ENCODE results near the gene MXD4.

Gene MXD4

DNA sequence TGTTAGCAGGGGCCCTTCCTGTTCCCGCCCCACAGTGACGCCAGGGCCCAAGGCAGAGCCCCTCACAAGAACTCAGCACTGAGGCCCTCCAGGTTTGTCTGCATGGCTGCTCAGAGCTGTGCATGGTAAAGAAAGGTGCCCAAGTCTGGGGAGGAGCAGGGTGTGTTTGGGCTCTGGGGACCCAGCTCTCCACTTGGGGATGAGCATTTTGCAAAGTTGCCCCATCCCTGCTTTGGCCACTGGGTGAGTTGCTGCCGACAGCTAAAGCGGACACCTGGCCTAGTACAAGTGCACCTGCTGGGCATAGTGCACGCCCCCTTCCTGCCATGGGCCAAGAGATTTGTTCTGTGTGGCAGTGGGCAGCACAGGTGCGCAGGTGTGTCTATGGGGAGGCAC lies 2.0 kb upstream of the MXD4 start:
- no peak for DNase-seq (ENCODE audit: low read depth in 4 of 4, low spot score in 1 of 4)

DNA sequence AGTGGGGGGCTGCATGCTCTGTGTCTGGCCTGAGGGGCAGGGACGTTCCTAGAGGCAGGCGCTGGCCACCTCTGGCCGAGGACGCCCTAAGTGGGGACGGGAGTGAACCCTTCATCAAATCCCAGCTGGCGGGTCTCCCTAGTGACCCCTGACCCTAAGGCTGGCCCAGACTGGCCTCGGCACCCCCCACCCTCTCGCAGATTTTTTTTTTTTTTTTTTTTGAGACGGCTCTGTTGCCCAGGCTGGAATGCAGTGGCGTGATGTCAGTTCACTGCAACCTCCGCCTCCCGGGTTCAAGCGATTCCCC lies 988 bp upstream of the MXD4 start:
- DNase-seq (ENCODE audit: low read depth in 4 of 4, low spot score in 1 of 4) = no peak

DNA sequence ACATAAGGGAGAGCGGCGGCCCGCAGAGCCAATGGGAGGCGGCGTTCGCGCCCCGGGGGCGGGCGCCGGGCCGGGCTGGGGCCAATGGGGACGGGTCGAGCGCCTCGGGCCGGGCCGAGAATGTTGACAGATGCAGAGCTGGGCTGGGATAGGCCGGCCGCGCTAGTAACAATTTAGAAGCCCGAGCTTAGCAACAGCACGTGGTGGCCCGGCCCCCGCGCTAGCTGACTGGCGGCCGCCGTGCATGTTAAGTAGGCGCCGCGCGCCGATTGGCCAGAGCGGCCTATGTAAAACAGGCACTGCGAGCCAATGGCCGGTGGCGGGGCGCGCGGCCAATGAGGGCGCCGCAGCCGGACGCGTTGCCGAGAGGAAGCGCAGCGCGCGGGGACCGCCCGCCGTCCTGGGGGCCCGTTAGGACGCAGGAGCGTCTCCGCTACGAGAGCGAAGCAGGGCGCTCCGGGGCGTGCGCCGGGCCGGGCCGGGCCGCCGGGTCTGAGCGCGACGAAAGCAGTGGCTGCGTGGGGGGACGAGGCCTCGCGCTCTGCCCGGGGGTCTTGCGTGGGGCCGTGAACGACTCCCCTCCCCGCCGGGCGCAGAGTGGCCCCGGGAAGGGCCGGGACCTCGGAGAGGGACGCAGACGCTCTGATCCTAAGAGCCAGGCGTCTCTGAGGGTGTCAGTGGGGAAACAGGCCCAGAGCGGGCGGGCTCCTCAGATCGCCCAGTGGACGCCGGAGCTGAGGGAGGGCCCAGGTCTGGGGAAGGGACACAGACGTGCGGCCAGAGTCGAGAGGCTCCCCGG lies 435 bp upstream of the MXD4 start:
- DNase-seq (ENCODE audit: low read depth in 4 of 4, low spot score in 1 of 4) = peak; percentile 91 to 97 (median 93)

DNA sequence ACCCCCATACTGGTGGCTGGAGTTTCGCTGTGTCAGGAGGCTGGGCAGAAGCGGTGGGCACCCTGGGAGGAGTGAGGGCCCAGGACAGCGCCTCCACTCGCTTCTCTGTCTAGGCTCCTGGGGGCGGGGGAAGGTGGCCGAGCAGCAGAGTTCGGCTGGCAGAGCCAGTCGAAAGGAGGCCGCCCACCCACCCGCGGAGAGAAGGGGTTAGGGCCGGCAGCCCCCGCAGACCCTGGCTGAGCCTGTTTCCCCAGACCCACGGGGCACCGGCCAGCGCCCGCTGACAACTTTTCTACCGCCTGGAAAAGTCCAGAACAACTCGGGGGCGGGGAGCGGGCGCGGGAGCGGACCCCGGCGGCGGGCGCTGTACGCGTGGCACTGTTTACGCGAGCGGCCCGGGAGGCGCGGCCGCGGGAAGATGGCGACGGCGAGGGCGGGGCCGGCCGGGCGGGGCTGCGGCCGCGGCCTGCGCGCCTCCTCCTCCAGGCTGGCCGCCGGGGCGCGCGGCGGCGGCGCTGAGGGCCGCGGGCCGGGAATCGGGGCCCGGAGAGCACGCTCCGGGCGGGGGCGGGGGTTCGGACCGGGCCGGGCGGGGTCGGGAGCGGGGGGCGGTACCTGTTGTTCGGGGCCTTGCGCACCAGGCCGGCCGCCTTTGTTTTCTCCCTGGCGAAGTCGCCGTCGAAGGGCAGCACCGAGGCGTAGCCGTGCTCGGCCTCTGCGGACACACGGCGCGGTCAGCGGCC lies 628 bp downstream of the MXD4 start:
- peak in 3 of 4 experiments; percentile 19 to 30 (median 21) for DNase-seq (ENCODE audit: low read depth in 4 of 4, low spot score in 1 of 4)

DNA sequence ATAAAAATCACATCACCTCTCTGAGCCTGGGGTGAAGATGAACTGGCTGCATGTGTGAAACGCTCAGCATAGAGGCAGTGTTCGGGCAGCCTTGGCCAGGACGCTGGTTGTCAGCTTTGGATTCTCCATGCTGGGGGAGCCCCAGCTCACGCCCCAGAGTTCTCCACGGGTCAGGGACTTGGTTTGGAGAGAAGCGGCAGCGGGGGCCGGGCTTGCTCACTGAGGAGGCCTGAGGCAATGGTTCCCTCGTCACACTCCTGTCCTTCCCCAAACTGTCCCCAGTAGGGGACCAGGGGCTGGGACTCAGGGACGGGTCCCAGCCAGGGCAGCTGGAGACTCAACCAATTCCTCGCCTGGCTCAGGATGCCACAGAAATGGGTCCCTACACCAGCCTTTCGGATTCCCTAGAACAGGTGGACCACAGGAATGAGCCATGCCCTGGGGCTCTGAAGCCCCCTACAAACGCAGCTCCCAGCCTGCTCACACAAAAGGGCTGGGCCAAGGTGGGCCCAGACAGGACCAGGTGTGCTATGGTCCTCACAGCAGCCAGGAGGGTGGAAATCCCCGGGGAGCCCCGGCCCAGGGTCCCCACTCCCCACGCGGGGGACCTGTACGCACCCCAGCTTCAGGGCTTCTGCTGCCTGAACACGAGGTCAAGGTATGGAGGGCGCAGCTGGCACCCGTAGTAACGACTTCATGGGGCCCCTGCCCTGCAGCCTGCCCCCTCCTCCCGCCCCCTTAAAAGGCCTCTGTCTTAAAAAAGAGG lies 1.4 kb downstream of the MXD4 start:
- DNase-seq (ENCODE audit: low read depth in 4 of 4, low spot score in 1 of 4) = no peak

DNA sequence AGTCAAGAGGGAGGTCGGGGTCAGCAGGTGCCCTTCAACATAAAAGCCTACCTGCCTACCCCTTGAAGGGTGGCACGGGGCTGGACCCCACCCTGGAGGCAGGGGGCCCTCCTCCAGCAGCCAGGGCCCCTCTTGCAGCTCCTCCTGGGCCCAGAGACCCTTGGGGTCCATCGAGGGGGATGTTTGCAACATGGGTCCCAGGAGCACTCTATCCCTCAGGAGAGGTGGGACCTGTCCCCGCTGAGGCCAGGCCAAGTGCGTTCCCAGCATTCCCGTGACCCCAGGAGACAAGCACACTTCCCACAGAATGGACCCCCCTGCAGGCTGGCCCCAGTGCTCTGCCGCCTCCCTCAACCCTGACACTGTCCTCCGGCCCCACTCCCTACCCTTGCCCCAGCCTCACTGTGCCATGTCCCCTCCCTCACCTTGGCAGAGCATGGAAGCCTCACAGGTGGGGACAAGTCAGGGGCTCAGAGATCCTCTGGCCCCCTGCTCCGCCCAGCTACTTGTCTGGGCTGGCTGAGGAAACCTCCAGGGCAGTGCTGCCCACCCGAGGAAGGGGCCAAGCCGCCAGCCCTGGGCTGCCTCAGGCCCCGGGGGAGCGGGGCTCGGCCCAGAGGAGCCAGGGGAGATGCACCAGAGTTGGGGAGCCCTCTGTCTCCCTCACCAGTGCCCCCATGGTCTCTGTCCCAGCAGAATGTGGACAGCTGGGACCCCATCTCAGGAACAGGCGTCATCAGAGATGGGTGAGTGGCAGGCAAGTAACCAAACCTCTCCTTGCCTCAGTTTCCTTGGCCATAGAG lies 2.2 kb downstream of the MXD4 start:
- no peak for DNase-seq (ENCODE audit: low read depth in 4 of 4, low spot score in 1 of 4)

DNA sequence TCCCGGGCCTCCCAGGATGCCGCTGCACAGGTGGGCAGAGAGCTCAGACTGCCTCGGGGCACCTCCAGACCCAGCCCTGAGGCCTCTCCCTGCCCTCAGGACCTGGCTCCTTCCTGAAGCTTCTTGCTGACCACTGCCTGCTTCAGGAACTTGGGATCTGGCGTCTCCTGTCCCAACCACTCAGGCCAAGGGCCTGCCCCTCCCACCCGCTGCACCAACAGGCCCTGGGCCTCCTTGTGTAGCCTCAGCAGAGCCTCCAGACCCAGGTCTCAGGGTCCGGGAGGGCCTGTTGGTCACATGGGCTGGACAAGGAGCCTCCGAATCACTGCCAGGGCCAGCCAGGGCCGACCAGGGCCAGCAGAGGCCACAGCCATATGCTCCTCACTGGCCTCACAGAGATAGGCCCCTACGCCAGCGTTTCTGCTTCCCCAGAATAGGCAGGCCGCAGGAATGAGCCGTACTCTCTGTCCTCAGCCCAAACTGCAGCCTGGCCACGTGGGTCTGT lies 2.8 kb downstream of the MXD4 start:
- DNase-seq (ENCODE audit: low read depth in 4 of 4, low spot score in 1 of 4) = no peak

DNA sequence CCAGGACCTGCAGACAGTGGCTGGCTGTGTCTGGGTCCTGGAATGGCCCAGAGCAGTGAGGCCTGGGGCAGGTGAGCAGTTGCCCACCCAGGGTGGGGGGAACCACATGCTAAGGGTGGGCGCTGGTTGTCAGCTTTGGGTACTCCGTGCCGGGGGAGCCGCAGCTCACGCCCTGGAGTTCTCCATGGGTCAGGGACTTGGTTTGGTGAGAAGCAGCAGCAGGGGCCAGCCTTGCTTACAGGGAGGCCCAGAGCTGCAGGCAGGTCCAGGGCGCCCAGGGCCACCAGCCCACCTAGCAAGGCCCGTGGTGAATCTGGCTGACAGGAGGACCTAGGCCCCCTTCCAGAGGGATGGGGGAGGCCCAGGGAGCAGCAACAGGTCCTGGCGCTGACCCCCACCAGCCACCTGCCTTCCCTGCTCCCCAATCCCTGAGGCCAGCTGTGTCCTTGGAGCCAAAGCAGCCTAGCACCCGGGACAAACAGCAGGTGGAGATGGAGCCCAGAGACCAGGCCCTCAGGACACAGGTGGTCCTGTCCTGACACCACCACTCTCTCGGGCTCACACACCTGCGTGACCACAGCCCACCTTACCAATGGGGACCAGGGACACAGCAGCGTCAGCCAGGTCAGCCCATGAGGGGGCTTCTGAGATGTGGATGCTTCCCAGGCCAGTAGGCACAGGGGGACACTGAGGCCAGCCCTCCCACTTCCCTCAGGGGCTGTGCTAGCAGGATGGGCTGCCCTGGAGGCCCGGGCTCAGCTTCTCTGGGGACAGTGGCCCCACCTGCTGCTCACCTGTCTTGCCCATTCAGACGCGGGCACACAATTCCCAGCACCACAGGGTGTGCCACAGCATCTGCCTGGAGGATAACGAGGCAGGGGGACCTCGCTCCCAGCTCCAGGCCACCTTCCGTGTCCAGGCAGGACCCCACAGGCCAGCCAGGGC lies 3.5 kb downstream of the MXD4 start:
- no peak for DNase-seq (ENCODE audit: low read depth in 4 of 4, low spot score in 1 of 4)

DNA sequence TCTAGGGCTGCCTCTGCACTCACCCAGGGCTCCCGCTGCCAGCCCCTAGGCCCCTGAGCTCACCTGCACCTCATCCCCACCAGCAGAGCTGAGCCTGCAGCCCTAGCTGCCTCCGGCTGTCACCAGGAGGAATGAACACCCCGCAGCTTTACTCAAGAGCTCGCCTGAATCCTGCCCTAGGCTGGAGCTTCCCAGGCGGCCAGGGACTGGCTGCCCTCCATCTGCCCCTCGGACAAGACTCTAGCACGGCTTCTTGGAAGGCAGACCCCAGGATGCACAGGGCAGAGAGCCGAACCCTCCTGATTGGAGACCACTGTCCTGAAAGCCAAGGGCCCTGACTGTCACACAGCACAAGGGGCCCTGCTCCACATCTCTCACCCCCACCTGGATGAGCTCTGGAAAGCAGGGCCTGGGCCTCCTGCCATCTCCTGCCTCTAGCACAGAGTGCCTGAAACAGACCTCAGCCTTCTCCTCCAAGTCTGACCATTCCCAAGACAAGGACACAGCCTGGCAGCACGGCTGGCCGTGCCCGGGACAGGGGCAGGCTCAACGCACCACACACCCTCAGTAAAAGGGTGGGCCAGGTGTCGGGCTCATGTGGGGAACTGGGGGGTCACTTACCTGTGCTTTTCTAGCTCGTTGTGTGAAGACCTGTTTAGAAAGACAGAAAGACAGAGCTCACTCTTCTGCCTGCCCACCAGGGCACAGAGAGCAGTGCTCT lies 4.4 kb downstream of the MXD4 start:
- DNase-seq (ENCODE audit: low read depth in 4 of 4, low spot score in 1 of 4) = no peak

DNA sequence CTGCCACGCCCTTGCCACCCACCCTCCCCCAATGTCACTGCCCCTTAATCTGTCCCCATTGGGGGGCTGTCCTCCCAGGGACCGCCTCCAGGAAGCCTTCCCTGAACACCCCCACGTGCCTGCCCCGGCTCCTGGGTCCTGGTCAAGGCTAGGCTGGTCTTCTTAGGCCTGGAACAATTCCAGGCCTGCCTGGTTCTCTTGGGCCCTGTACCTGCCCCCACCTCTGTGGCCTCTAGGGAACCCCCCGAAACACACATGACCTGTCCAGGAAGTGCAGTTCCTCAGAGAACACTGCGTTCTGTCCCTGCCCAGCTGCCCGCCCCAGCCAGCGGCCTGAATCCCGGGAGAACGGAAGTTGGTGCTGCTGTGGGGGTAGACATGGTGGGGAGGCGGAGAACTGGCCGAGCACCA lies 5.1 kb downstream of the MXD4 start:
- DNase-seq (ENCODE audit: low read depth in 4 of 4, low spot score in 1 of 4) = no peak

DNA sequence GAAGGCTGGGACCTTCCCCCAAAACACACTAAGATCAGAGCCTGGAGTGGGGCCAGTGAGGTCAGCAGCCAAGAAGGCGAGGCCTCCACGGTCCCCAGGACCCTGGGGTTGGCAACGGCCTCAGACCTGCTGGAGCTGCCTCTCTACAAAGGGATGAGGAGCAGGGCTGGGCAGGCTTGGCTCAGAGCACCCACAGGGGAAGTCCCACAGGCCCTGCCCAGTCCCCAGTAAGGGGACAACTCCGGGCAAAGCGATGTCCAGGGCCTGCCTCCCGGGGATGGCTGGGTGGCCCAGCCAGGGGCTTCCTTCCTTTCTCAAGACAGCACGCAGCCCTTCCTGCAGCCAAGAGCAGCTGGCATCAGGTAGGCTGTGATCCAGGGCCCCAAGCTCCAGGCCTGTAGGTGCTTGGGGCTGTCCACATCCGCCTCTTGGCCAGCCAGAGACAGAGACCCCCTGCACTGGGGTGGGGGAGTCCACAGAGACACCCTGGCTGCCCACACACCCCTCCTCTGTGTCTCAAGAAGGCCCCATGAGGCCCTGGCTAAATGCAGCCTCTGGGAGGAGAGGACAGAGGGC lies 5.7 kb downstream of the MXD4 start:
- no peak for DNase-seq (ENCODE audit: low read depth in 4 of 4, low spot score in 1 of 4)

DNA sequence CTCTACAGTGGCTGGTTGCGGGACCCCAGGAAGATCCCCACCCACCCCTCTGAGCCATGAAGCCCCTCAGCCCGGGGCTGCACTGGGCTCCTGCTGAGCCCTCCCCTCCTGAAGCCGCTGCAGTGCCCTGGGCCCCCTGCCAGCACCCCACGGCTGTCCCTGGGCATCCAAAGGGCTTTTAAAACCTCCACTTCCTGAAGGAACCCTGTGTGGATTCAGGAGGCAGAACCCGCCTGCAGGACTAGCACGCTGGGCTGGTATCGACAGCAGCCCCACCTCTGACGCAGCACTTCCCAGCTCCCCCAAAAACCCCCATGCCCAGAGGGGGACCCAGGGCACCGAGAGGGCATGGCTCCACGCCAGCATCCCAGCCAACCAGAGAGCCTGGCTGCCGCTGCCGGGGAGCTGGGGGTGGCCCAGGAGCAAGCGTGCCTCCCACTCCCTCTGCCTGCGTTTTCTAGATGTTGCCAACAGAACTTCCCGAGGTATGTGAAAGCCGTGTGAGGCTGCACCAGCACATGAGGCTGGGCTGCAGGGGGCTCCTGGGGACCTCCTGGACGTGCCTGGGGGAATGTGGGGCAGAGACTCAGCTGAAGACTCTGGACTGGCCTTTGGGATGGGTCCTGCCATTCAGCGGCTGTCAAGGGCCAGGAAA lies 6.3 kb downstream of the MXD4 start:
- DNase-seq (ENCODE audit: low read depth in 4 of 4, low spot score in 1 of 4) = no peak

DNA sequence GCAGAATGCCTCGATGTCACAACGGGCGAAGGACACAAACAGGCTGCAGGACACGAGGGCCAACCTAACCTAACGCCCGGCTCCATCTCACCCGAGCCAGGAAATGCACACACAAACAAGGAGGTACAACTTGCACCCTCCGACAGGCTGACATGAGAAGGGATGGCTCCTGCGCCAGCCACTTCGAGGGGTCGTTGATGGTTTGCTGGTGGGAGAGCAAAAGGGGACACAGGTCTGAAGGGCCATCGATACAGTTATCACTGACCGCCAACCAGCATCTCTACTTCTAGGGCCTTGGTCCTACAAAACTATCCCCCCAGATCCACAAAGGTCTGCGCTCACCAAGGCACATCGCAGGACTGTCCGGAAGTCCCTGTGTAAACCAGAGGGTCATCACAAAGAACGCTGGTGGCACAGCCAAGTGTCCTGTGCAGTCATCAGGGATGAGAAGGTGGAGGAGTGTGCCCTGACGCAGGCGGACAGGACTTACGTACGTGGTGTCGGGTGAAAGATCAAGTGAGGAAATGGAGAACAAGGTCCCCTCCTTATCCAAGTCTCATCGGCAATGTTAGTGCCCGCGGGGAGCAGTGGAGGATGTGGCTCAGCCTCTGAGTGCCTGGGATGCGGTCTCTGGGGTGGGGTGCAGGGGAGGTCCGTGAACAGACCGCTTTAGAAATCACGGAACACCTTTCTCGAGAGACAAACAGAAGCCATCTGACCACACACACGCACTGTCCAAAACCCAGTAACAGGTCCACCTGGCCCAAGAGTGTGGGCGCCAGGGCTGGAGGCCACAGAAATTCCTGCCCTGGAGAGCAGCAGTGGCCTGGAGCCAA lies 7.0 kb downstream of the MXD4 start:
- no peak for DNase-seq (ENCODE audit: low read depth in 4 of 4, low spot score in 1 of 4)

DNA sequence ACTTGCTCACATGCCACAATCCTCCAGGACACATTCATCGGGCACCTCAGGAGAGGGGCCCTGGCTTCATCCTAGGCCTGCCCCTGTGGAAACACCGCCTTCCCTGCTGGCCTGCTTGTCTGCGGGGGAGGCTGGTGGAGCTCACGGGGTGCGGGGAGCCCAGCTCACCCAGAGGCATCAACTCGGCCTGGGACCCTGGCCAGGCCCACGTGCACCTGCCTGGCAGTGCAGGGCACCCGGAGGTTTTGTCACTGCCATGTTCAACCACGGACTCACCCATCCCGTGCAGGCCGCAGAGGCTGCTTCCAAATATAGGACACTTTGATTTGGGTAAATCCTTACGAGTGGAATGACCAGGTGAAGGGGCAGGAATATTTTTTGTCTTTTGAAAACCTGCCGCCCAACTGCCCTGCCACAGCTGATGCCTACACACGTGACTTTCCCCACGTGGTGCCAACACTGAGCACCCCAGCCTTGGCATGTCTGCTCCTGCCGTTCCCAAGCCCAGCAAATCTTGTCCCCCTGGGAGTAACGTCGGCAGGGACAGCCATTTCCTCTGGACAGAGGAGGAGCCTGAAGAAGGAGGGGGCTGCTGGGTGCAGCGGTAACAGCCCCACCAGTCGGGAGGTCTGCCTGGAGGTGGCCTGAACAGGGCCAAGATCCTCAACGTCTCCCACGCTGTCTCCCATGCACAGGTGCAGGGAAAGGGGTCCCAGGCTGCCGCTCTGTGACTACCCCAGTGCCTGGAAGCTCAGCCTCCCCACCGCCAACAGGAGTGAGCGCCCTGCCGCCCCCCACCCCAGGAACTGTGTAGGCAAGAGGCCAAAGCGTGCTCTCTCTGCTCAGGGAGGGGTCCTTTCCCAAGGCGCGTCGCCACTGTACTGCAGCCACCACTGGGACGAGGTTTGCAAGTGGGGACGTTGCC lies 8.5 kb downstream of the MXD4 start:
- no peak for DNase-seq (ENCODE audit: low read depth in 4 of 4, low spot score in 1 of 4)

DNA sequence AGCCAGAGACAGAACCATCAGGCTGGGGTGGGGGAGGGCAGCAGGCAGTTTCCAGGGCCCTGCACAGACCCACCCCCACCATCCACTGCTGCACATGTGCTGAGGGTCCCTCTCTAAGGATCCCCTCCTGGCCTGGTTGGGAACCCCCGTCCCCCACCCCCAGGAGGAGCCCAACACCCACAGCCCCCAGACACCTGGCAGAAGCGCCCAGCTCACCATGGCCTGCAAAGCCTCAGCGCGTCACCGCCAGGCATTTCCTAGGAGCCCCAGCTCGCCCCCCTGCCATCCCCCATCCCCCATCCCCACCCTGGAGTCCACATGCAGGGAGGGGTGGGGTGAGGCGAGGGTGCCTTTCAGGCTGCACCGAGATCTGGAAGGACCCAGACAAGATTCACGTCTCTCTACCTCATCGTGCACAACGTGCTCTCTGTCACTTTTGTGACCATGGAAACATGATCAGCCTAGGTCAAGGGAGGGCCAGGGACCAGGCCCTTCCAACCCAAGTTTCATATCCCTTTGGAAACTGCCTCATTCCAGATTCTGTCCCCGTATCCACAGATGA lies 9.3 kb downstream of the MXD4 start:
- no peak for DNase-seq (ENCODE audit: low read depth in 4 of 4, low spot score in 1 of 4)
